IPS DF 6.9 (cell line): Measurements from ENCODE around the gene KIAA1755.

ENCODE experiments used
- DNase-seq: peaks from one replicate; pipeline ENCODE4 v3.0.0-alpha.2; 2013; ENCODE audit warnings: low read depth, low spot score
- H3K27ac ChIP-seq: one replicate; pipeline ENCODE4 v1.5.1; 2013; ENCODE audit warnings: low read length, control low read depth
- H3K27me3 ChIP-seq: 2 replicates; pipeline ENCODE4 v1.6.1; 2013; ENCODE audit warnings: mild to moderate bottlenecking, low read length; ENCODE audit not compliant: control insufficient read depth, insufficient read depth
- H3K36me3 ChIP-seq: 2 replicates; pipeline ENCODE4 v1.6.1; 2013; ENCODE audit warnings: low read length; ENCODE audit not compliant: control insufficient read depth, insufficient read depth
- H3K4me1 ChIP-seq: 2 replicates; pipeline ENCODE4 v1.6.1; 2013; ENCODE audit warnings: low read length; ENCODE audit not compliant: control insufficient read depth, insufficient read depth
- H3K4me3 ChIP-seq: 2 replicates; pipeline ENCODE4 v1.5.1; 2013; ENCODE audit warnings: mild to moderate bottlenecking, low read length
- H3K9me3 ChIP-seq: 2 replicates; pipeline ENCODE4 v1.6.1; 2013; ENCODE audit warnings: low read length, inconsistent platforms; ENCODE audit not compliant: control insufficient read depth, insufficient read depth
- WGBS: extraction: QIAGEN DNeasy Blood & Tissue Kit; methylation state at CpG from one replicate; pipeline ENCODE4 v1.1.7; 2013; ENCODE audit warnings: mixed read lengths, missing lambda C conversion rate; ENCODE audit not compliant: insufficient read length, insufficient coverage; 5-methylcytosine and 5-hydroxymethylcytosine counted together

Gene KIAA1755

GRCh38 chr20:38203337-38203980, 57.1 kb downstream of the KIAA1755 start:
- H3K27ac ChIP-seq = no peak overlapping the region
- H3K27me3 ChIP-seq = no peaks in the 10 kb centered on the region
- no CpG with 5 or more reads among the region's 6 CpGs for WGBS
- H3K4me1 ChIP-seq = no peaks in the 10 kb centered on the region
- H3K4me3 ChIP-seq = no peak overlapping the region
- H3K36me3 ChIP-seq = no peaks in the 10 kb centered on the region
- H3K9me3 ChIP-seq = no peaks in the 10 kb centered on the region
- no peak for DNase-seq

- WGBS = no CpG with 5 or more reads among the region's 8 CpGs
- H3K4me1 ChIP-seq = no peaks in the 10 kb centered on the region
- H3K27ac ChIP-seq = no peak overlapping the region
These were observed 57.6 kb downstream of the KIAA1755 start for GRCh38 chr20:38202982-38203293.

GRCh38 chr20:38202153-38202981, 58.2 kb downstream of the KIAA1755 start:
- no peaks in the 10 kb centered on the region for H3K36me3 ChIP-seq
- H3K27ac ChIP-seq = no peak overlapping the region
- no peak for DNase-seq
- no peaks in the 10 kb centered on the region for H3K9me3 ChIP-seq
- no peaks in the 10 kb centered on the region for H3K27me3 ChIP-seq
- H3K4me3 ChIP-seq = no peak overlapping the region
- no peaks in the 10 kb centered on the region for H3K4me1 ChIP-seq
- WGBS = no CpG with 5 or more reads among the region's 12 CpGs

More at GRCh38 chr20:38202982-38203293, 57.6 kb downstream of the KIAA1755 start:
- H3K4me3 ChIP-seq = no peak overlapping the region
- no peak for DNase-seq
- no peaks in the 10 kb centered on the region for H3K9me3 ChIP-seq
- no peaks in the 10 kb centered on the region for H3K27me3 ChIP-seq
- no peaks in the 10 kb centered on the region for H3K36me3 ChIP-seq

- Histone ChIP-seq H3K4me1 (no peaks in the 10 kb centered on the region), H3K27me3 (no peaks in the 10 kb centered on the region), H3K4me3 (no peak overlapping the region), H3K9me3 (no peaks in the 10 kb centered on the region), H3K36me3 (no peaks in the 10 kb centered on the region), H3K27ac (no peak overlapping the region)
- no CpG with 5 or more reads among the region's 6 CpGs for WGBS
- DNase-seq = no peak
These were observed 59.2 kb downstream of the KIAA1755 start for GRCh38 chr20:38201356-38201755.

- no peak for DNase-seq
- Histone ChIP-seq H3K36me3 (no peaks in the 10 kb centered on the region), H3K4me3 (no peak overlapping the region), H3K4me1 (no peaks in the 10 kb centered on the region), H3K27ac (no peak overlapping the region), H3K27me3 (no peaks in the 10 kb centered on the region), H3K9me3 (no peaks in the 10 kb centered on the region)
- WGBS = no CpG with 5 or more reads among the region's 3 CpGs
These were observed 59.9 kb downstream of the KIAA1755 start for GRCh38 chr20:38200646-38201045.

GRCh38 chr20:38199501-38200390, 60.8 kb downstream of the KIAA1755 start:
- Histone ChIP-seq H3K9me3 (no peaks in the 10 kb centered on the region), H3K27me3 (no peaks in the 10 kb centered on the region), H3K27ac (no peak overlapping the region), H3K4me3 (no peak overlapping the region), H3K4me1 (no peaks in the 10 kb centered on the region), H3K36me3 (no peaks in the 10 kb centered on the region)
- no CpG with 5 or more reads among the region's 14 CpGs for WGBS
- no peak for DNase-seq

- no peak for DNase-seq
- no peaks in the 10 kb centered on the region for H3K4me1 ChIP-seq
- H3K27me3 ChIP-seq = no peaks in the 10 kb centered on the region
- no CpG with 5 or more reads among the region's 8 CpGs for WGBS
- H3K9me3 ChIP-seq = no peaks in the 10 kb centered on the region
- H3K36me3 ChIP-seq = no peaks in the 10 kb centered on the region
- H3K4me3 ChIP-seq = no peak overlapping the region
- no peak overlapping the region for H3K27ac ChIP-seq
These were observed 62.2 kb downstream of the KIAA1755 start for GRCh38 chr20:38198238-38198861.

- no peak for DNase-seq
- Histone ChIP-seq H3K4me3 (no peak overlapping the region), H3K27me3 (no peaks in the 10 kb centered on the region), H3K36me3 (no peaks in the 10 kb centered on the region), H3K4me1 (no peaks in the 10 kb centered on the region), H3K9me3 (no peaks in the 10 kb centered on the region), H3K27ac (no peak overlapping the region)
- WGBS = no CpG with 5 or more reads among the region's 1 CpG
These were observed 62.9 kb downstream of the KIAA1755 start for GRCh38 chr20:38197619-38198018.

- Histone ChIP-seq H3K4me3 (no peak overlapping the region), H3K4me1 (no peaks in the 10 kb centered on the region), H3K36me3 (no peaks in the 10 kb centered on the region), H3K9me3 (no peaks in the 10 kb centered on the region), H3K27me3 (no peaks in the 10 kb centered on the region), H3K27ac (no peak overlapping the region)
- no peak for DNase-seq
- no CpG with 5 or more reads among the region's 5 CpGs for WGBS
These were observed 63.3 kb downstream of the KIAA1755 start for GRCh38 chr20:38197217-38197616.

- no peak for DNase-seq
- no peaks in the 10 kb centered on the region for H3K36me3 ChIP-seq
- H3K4me1 ChIP-seq = no peaks in the 10 kb centered on the region
- H3K27ac ChIP-seq = no peak overlapping the region
- no peaks in the 10 kb centered on the region for H3K9me3 ChIP-seq
- WGBS = no CpG with 5 or more reads among the region's 5 CpGs
- no peaks in the 10 kb centered on the region for H3K27me3 ChIP-seq
- no peak overlapping the region for H3K4me3 ChIP-seq
These were observed 63.9 kb downstream of the KIAA1755 start for GRCh38 chr20:38196592-38196991.
